ENCODE results near the gene SYTL5. TPM values are rescaled to one million over a fixed set of nuclear protein-coding genes. Genes with fewer than 3 reads are reported as not detected.

SYTL5 gene
- total RNA-seq, 6 experiments from 2014 or later = 1.1 to 2.9 (median 2.4) TPM

DNA sequence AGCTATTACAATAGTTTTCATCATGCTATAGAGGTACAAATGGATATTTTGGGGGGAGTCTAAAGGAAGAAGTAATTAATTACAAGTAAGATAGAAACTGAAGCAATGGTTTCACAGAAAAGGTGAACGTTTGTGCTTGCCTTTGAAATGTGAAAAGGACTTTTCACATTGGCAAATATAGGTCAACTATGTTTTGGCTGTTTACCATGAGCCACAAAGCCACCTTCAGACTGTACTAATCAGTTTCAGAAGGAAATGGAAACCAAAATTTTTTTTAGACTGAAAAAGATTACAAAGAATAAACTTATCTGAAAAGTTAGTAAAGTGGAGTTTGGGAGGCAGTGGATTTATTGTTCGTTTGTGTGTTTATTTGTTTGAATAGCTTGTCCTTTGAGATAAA is 32.1 kb downstream of the SYTL5 start:
- H3K9me3 ChIP-seq = no peaks in the 10 kb centered on the region
- H3K27ac ChIP-seq = no peak overlapping the region
- WGBS (ENCODE audit: insufficient coverage, low coverage, low lambda C conversion rate, missing lambda C conversion rate) = 36% methylated on average over 2 of the region's 2 CpGs
- intact Hi-C loops (cut with DNase I) = no loop called here
- no peak for TF ChIP-seq CTCF (IDR thresholded peaks at IDR 0.05)
- no peak for TF ChIP-seq POLR2A (IDR thresholded peaks at IDR 0.05)
- no peaks in the 10 kb centered on the region for H3K36me3 ChIP-seq
- no peak overlapping the region for H3K4me3 ChIP-seq
- no peaks in the 10 kb centered on the region for H3K4me1 ChIP-seq
- DNase-seq (no peak), ATAC-seq (no peak)
- H3K27me3 ChIP-seq = no peaks in the 10 kb centered on the region

DNA sequence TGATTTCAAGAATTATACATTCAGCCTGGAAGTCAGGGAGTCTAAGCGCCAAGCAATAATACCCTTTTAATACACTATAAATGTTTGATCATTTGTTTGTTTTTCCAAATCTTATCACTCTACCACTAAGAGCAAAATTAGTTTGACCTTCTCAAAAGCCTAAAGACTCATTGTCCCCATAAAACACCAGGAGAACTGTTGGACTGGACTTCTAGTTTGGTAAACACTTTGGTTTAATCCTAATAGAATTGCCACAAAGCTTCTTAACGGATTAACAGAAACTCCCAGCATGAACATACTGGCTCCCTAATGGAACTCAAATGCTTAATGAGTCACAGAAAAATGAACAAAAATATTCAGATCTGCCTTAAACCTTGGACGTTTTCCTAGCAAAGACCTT is 34.9 kb downstream of the SYTL5 start:
- Histone ChIP-seq H3K27ac (no peak overlapping the region), H3K9me3 (no peaks in the 10 kb centered on the region), H3K4me3 (no peak overlapping the region), H3K4me1 (no peaks in the 10 kb centered on the region), H3K36me3 (no peaks in the 10 kb centered on the region), H3K27me3 (no peaks in the 10 kb centered on the region)
- WGBS (ENCODE audit: insufficient coverage, low coverage, low lambda C conversion rate, missing lambda C conversion rate) = 35% methylated on average over 3 of the region's 3 CpGs
- TF ChIP-seq CTCF (IDR thresholded peaks at IDR 0.05) (no peak), POLR2A (IDR thresholded peaks at IDR 0.05) (no peak)
- ATAC-seq (no peak), DNase-seq (no peak)
- intact Hi-C loops (cut with DNase I) = no loop called here

DNA sequence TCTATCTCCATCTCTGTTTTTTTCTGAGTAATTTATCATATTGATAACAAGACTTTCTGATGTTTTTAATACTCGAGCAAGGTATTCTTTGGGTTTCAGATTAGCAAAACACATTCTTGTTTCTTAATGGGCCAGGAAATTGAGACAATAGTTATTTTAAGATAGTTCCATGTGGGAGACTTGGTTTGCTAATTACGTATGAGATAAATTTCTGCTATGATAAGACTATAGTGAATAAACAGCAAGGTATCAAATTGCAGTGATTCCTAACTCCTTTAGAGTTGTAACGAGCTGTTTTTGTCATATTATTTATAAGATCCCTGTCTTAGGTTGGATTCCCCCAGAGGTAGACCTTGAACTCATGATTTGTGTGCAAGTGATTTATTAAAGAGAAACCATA is 38.3 kb downstream of the SYTL5 start:
- H3K27ac ChIP-seq = no peak overlapping the region
- DNase-seq (no peak), ATAC-seq (no peak)
- 34% methylated on average over 3 of the region's 3 CpGs for WGBS (ENCODE audit: insufficient coverage, low coverage, low lambda C conversion rate, missing lambda C conversion rate)
- H3K4me1 ChIP-seq = no peaks in the 10 kb centered on the region
- H3K4me3 ChIP-seq = no peak overlapping the region
- no peaks in the 10 kb centered on the region for H3K27me3 ChIP-seq
- H3K36me3 ChIP-seq = no peaks in the 10 kb centered on the region
- intact Hi-C loops (cut with DNase I) = no loop called here
- H3K9me3 ChIP-seq = no peaks in the 10 kb centered on the region
- TF ChIP-seq CTCF (IDR thresholded peaks at IDR 0.05) (no peak), POLR2A (IDR thresholded peaks at IDR 0.05) (no peak)

DNA sequence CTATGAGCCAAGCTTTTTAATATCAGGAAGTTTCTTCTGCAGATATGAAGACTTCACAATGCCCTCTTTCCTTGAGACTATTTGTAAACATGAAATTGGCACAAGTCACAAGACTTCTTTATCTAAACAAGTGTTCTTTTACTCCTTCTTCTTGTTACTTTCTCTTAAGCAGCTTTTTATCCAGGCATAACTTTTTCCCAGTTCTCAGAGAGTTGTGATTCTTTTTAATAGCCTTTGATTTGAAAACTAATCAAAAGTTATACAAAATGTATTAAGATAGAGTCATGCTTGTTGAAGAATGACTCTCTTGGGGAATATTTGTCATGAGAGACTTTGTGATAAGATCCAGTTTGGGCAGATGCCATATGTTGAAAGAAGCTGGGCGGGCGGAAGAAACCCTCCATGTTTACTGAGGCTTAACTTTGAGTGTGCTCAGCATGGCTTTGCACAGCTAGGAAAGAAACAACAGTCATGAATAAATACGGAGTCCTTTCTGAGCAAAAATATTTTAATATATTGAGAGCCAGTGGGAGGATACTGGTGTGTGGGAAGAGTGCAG is 39.3 kb downstream of the SYTL5 start:
- ATAC-seq = no peak
- intact Hi-C loops (cut with DNase I) = no loop called here

More for the DNA sequence above, 39.3 kb downstream of the SYTL5 start:
- DNase-seq = no peak
- no peaks in the 10 kb centered on the region for H3K27me3 ChIP-seq
- H3K4me3 ChIP-seq = no peak overlapping the region
- WGBS (ENCODE audit: insufficient coverage, low coverage, low lambda C conversion rate, missing lambda C conversion rate) = 54% methylated on average over 3 of the region's 3 CpGs
- H3K36me3 ChIP-seq = no peaks in the 10 kb centered on the region
- no peaks in the 10 kb centered on the region for H3K9me3 ChIP-seq
- no peak for TF ChIP-seq POLR2A (IDR thresholded peaks at IDR 0.05)
- no peak for TF ChIP-seq CTCF (IDR thresholded peaks at IDR 0.05)
- H3K4me1 ChIP-seq = no peaks in the 10 kb centered on the region
- H3K27ac ChIP-seq = no peak overlapping the region
